HG03342 (cell line): Measurements from ENCODE around the gene TNKS2.
"Not testable (repeated sequence)": the region's sequence is repeated elsewhere in the genome, so short reads cannot be mapped to it uniquely, and the experiment has no call there.

Experiments used
- ATAC-seq: cut with Tn5 transposase; IDR thresholded peaks from one replicate; pipeline ENCODE4 v1.9.1; 2021; ENCODE audit warnings: mild to moderate bottlenecking, moderate library complexity; ENCODE audit not compliant: unreplicated experiment

Gene TNKS2

DNA sequence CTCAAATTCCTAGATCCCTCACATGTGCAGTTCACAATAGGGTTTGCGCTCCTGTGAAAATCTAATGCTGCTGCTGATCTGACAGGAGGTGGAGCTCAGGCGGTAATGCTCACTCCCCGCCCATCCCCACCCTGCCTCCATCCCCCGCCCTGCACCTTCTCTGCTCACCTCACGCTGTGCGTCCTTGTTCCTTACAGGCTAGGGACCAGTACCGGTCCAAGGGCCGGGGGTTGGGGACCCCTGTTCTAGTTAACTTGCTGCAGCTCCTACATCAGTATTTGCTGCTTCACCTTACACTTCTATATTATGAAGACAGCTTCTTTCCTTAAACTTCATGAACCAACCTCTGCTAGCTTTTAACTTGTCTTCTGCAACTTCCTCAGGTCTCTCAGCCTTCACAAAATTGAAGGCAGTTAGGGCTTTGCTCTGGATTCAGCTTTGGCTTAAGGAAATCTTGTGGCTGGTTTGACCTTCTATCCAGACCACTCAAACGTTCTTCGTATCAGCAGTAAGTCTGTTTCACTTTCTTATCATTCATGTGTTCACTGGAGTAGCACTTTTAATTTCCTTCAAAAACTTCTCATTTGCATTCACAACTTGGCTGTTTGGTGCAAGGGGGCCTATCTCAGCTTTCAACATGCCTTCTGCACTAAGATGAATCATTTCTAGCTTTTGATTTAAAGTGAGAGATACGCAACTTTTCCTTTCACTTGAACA lies 1.7 kb upstream of the TNKS2 start:
- ATAC-seq = peak; percentile 31

- no peak for ATAC-seq
These were observed 1.1 kb upstream of the TNKS2 start for GRCh38 chr10:91797048-91797690.

- peak; percentile 33 for ATAC-seq
These were observed 704 bp downstream of the TNKS2 start for GRCh38 chr10:91798649-91799611.

GRCh38 chr10:91799612-91799975 lies 1.4 kb downstream of the TNKS2 start:
- ATAC-seq = no peak

- ATAC-seq = no peak
These were observed 2.0 kb downstream of the TNKS2 start for GRCh38 chr10:91800182-91800581.

GRCh38 chr10:91800756-91801155 lies 2.5 kb downstream of the TNKS2 start:
- no peak for ATAC-seq

DNA sequence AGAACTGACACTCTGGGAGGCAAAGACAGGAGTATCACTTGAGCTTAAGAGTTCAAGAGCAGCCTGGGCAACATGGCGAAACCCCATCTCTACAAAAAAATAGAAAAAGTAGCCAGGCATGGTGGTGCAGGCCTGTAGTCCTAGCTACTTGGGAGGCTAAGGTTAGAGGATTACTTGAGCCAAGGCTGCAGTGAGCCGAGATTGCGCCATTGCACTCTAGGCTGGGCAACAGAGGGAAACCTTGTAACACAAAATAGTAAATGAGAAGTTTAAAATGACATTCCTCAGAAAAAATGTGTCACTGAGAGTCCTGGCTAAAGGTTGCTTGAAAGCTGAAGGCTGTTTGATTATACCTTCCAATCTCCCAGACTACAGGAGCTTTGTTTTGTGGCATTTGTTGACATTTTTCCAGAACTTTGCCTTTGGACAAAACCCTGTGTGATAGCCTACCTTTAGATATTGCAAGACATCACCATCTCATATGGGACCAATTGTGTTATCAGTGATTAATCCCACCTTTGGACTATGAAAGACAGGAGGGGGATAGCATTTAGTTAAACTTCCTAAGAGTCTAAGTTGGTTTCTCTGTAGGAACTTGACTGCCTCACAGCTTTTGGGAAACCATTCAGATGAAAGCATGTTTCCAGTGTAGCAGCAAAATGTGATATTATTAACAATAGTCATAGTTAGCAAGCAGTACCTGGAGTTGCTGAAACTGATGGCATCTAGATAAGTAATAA lies 5.3 kb downstream of the TNKS2 start:
- ATAC-seq = no peak

- ATAC-seq = no peak
These were observed 5.9 kb downstream of the TNKS2 start for GRCh38 chr10:91804126-91804510.

- ATAC-seq = no peak
These were observed 7.0 kb downstream of the TNKS2 start for GRCh38 chr10:91805110-91805838.

DNA sequence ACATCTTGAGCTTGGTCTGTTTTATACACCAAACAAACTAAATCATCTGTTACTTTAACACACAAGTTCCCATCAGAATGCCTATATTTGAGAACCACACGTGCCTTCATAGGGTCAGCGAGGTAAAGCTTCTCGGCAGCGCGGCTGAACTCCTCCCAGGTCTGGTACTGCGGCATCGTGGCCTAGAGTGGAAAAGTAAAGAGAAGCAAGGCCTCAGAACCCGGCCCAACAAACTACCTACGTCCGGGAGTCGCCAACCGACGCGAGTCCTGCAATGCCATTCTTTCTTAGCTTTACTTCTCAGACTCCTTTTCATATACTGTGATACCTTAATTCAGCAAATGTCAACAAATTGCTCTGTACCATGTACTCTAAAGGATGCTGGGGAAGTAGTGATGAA lies 9.0 kb downstream of the TNKS2 start:
- not testable (repeated sequence) for ATAC-seq

GRCh38 chr10:91813251-91813650 lies 15.0 kb downstream of the TNKS2 start:
- ATAC-seq = no peak

GRCh38 chr10:91816981-91817380 lies 18.8 kb downstream of the TNKS2 start:
- no peak for ATAC-seq

DNA sequence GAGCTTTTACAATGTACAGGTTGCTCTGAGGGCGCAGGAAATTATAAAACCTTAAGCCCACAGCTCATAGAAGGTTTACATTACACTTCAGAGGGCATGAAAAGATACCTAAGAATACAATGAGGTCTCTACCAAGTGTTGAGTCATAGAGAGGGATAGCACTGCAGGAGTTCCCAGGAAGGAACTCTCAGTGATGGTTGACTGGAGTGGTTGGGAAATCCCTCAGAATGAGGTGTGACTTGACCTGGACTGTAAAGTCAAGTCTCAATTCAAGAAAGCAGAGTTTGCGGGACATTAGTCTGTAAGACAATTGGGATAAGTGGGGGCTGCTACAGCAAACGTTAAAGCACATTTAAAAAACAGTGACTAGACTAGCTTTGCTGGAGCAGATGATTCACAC lies 21.9 kb downstream of the TNKS2 start:
- ATAC-seq = no peak

GRCh38 chr10:91824076-91824475 lies 25.9 kb downstream of the TNKS2 start:
- ATAC-seq = no peak

- ATAC-seq = no peak
These were observed 31.0 kb downstream of the TNKS2 start for GRCh38 chr10:91829268-91829667.

DNA sequence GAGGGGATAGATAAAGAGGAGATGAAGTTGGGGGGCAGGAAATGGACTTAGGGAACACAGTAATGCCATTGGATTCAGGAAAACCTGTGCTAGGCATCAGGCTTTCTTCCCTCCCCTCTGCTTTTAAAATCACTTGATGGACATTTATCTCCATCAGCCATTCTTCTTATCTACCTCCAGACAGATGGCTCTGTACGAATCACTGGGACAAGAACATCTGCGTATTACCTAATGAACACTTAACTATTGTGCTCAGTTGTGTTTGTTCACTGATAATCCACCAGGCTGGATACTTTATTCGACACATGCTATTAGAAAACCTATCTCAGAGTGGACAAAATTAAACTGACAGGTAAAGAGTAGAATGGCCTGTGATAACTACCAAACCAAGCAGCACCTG lies 40.0 kb downstream of the TNKS2 start:
- no peak for ATAC-seq

GRCh38 chr10:91843083-91843482 lies 44.9 kb downstream of the TNKS2 start:
- no peak for ATAC-seq

DNA sequence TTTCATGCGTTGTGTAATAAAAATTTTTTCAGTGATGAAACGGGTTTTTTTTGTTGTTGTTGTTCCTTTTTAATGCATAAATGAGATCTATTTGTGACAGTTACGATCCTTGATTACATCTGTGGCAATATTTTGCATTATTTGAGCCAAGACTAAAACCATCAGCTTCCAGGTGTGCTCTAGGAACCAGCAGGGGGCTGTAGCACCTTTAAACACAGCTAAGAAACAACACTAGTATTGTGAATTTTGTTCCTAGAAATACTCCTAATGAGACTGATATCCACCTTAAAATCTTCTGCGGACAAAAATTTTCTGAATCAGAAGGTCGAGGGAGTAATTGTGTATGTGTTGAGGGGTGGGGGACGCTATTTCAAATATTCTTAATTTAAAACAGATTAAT lies 58.4 kb downstream of the TNKS2 start:
- no peak for ATAC-seq

GRCh38 chr10:91860885-91861284 lies 62.7 kb downstream of the TNKS2 start:
- ATAC-seq = no peak

GRCh38 chr10:91864099-91864498 lies 65.9 kb downstream of the TNKS2 start:
- no peak for ATAC-seq
